ENCODE data around the gene AGPAT3. TPM values are rescaled to one million over a fixed set of nuclear protein-coding genes. Genes with fewer than 3 reads are reported as not detected.

The AGPAT3 gene
- total and polyA plus RNA-seq, 2 donors (not counting 1 experiment from before 2014, with no cell fraction given): 29.4 to 44.9 TPM

DNA sequence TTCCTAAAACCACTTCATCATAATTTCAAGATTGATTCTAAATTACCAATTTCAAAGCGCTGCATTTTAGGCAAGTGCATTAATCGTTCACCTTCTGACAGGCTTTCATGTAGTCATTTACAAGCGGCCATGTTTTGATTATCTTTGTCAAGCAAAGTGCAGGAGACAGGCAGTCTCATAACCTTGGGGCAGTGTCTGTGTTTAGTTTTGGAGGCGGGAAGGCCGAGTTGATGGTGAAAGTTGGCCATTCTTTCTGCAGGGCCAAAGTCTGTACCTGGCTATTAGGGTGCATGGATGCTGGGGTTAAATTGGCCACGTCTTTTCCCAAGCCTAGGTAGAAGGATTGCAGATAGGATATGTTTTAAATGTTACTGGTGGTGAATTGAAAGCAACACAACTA, 2.9 kb downstream of the AGPAT3 start:
- Histone ChIP-seq H3K9ac (ENCODE audit: insufficient read depth, low read length) (no peak overlapping the region), H3K27ac (ENCODE audit: insufficient read depth, low read length) (no peak overlapping the region), H3K27me3 (ENCODE audit: control insufficient read depth, insufficient read depth, low read length) (no peaks in the 10 kb centered on the region), H3K4me2 (ENCODE audit: extremely low read depth, insufficient read depth, low read length) (no peak overlapping the region), H3K4me3 (replicated peaks in 1 of 4; ENCODE audit: control extremely low read depth in 1 of 4, insufficient read depth in 1 of 4, low read depth in 3 of 4, low read length in 4 of 4) (no peak overlapping the region), H3K79me2 (ENCODE audit: control insufficient read depth, insufficient read depth, low read length) (peaks cover 50% of the 10 kb centered on the region), H3K36me3 (ENCODE audit: control insufficient read depth, insufficient read depth, low read length) (peaks cover 3% of the 10 kb centered on the region), H3K9me3 (ENCODE audit: control insufficient read depth, insufficient read depth, low read depth, low read length) (no peaks in the 10 kb centered on the region), H2AFZ (ENCODE audit: low read length) (no peak overlapping the region), H4K20me1 (ENCODE audit: control insufficient read depth, extremely low read depth, insufficient read depth, low read length) (no peaks in the 10 kb centered on the region), H3K4me1 (ENCODE audit: control insufficient read depth, extremely low read depth, insufficient read depth, low read length) (no peaks in the 10 kb centered on the region)
- DNase-seq (ENCODE audit: low read depth in 2 of 2): no peak
- no peak for TF ChIP-seq EZH2 (IDR thresholded peaks at IDR 0.05; ENCODE audit: low read length, missing control alignments)
- TF ChIP-seq, protein P1, sequence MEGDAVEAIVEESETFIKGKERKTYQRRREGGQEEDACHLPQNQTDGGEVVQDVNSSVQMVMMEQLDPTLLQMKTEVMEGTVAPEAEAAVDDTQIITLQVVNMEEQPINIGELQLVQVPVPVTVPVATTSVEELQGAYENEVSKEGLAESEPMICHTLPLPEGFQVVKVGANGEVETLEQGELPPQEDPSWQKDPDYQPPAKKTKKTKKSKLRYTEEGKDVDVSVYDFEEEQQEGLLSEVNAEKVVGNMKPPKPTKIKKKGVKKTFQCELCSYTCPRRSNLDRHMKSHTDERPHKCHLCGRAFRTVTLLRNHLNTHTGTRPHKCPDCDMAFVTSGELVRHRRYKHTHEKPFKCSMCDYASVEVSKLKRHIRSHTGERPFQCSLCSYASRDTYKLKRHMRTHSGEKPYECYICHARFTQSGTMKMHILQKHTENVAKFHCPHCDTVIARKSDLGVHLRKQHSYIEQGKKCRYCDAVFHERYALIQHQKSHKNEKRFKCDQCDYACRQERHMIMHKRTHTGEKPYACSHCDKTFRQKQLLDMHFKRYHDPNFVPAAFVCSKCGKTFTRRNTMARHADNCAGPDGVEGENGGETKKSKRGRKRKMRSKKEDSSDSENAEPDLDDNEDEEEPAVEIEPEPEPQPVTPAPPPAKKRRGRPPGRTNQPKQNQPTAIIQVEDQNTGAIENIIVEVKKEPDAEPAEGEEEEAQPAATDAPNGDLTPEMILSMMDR (conservative IDR thresholded peaks at IDR 0.05 in 1 of 2, IDR thresholded peaks at IDR 0.05 in 1 of 2; ENCODE audit: low read depth in 1 of 2, low read length in 2 of 2): no peak

DNA sequence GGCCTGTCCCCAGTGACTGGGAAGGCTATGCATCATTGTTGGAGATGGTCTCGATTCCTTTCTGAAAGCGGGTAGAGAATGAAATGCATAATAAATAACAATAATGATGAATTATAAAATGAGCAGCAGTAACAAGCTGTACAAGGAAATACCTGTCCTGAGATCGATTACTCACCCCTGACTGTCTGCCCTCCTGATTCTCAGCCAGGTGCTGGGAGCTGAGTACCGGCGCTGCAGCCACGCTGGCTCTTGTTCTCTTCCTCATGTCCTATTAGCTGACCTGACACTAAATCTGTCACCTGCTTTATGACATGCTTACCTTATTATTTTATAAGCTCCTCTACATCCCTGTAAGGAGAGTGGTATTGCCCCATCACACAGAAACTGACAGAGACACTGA, 3.4 kb downstream of the AGPAT3 start:
- H3K27me3 ChIP-seq (ENCODE audit: control insufficient read depth, insufficient read depth, low read length): no peaks in the 10 kb centered on the region
- no peak overlapping the region for H3K27ac ChIP-seq (ENCODE audit: insufficient read depth, low read length)
- H3K4me2 ChIP-seq (ENCODE audit: extremely low read depth, insufficient read depth, low read length): no peak overlapping the region
- H3K79me2 ChIP-seq (ENCODE audit: control insufficient read depth, insufficient read depth, low read length): peaks cover 50% of the 10 kb centered on the region
- no peak for DNase-seq (ENCODE audit: low read depth in 2 of 2)
- H3K9me3 ChIP-seq (ENCODE audit: control insufficient read depth, insufficient read depth, low read depth, low read length): no peaks in the 10 kb centered on the region
- H4K20me1 ChIP-seq (ENCODE audit: control insufficient read depth, extremely low read depth, insufficient read depth, low read length): no peaks in the 10 kb centered on the region
- peaks cover 3% of the 10 kb centered on the region for H3K36me3 ChIP-seq (ENCODE audit: control insufficient read depth, insufficient read depth, low read length)
- H3K4me1 ChIP-seq (ENCODE audit: control insufficient read depth, extremely low read depth, insufficient read depth, low read length): no peaks in the 10 kb centered on the region
- no peak overlapping the region for H3K4me3 ChIP-seq (replicated peaks in 1 of 4; ENCODE audit: control extremely low read depth in 1 of 4, insufficient read depth in 1 of 4, low read depth in 3 of 4, low read length in 4 of 4)
- TF ChIP-seq EZH2 (IDR thresholded peaks at IDR 0.05; ENCODE audit: low read length, missing control alignments): no peak
- TF ChIP-seq, protein P1 (conservative IDR thresholded peaks at IDR 0.05 in 1 of 2, IDR thresholded peaks at IDR 0.05 in 1 of 2; ENCODE audit: low read depth in 1 of 2, low read length in 2 of 2): no peak
- H2AFZ ChIP-seq (ENCODE audit: low read length): no peak overlapping the region
- H3K9ac ChIP-seq (ENCODE audit: insufficient read depth, low read length): no peak overlapping the region

DNA sequence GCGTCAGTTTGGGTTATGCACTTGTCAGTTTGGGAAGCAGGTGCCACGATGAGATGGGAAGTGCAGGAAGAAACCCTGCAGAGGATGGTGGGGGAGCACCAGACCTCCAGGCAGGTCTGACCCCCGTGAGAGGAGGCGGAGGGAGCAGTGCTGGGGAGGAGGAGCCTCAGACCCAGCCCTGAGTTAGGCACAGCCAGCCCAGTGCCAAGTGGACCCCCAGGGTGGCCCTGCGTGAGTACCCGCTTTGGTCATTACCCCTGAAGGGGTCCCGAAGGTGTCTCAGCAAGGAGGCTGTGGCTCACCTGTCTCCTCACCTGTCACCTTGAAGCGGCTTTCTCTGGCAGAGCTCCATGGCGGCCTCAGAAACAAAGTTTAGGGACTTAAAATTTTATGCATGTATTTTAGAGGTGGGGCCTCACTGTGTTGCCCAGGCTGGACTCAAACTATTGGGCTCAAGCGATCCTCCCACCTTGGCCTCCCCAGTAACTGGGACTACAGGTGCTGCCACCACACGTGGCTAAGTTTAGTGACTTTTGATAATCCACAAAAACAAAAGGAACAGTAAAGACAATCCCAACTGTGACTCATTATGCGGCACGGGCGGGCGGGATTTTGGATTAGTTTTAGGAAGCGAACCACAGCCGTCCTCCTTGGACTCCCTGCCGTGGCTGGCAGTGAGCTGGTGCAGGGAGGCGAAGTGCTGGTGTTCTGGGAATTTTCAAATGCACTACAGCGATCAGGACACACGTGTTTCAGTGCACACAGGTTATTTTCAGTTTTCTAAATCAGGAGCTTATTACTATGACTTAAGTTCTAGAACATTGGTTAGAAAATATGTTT, 4.7 kb downstream of the AGPAT3 start:
- H3K9ac ChIP-seq (ENCODE audit: insufficient read depth, low read length): no peak overlapping the region
- H2AFZ ChIP-seq (ENCODE audit: low read length): no peak overlapping the region
- TF ChIP-seq, protein P1 (conservative IDR thresholded peaks at IDR 0.05 in 1 of 2, IDR thresholded peaks at IDR 0.05 in 1 of 2; ENCODE audit: low read depth in 1 of 2, low read length in 2 of 2): no peak
- no peak for TF ChIP-seq EZH2 (IDR thresholded peaks at IDR 0.05; ENCODE audit: low read length, missing control alignments)
- H3K4me2 ChIP-seq (ENCODE audit: extremely low read depth, insufficient read depth, low read length): no peak overlapping the region
- no peaks in the 10 kb centered on the region for H3K4me1 ChIP-seq (ENCODE audit: control insufficient read depth, extremely low read depth, insufficient read depth, low read length)
- peaks cover 50% of the 10 kb centered on the region for H3K79me2 ChIP-seq (ENCODE audit: control insufficient read depth, insufficient read depth, low read length)
- no peaks in the 10 kb centered on the region for H3K9me3 ChIP-seq (ENCODE audit: control insufficient read depth, insufficient read depth, low read depth, low read length)
- no peaks in the 10 kb centered on the region for H4K20me1 ChIP-seq (ENCODE audit: control insufficient read depth, extremely low read depth, insufficient read depth, low read length)
- no peak overlapping the region for H3K4me3 ChIP-seq (replicated peaks in 1 of 4; ENCODE audit: control extremely low read depth in 1 of 4, insufficient read depth in 1 of 4, low read depth in 3 of 4, low read length in 4 of 4)
- no peak overlapping the region for H3K27ac ChIP-seq (ENCODE audit: insufficient read depth, low read length)
- H3K27me3 ChIP-seq (ENCODE audit: control insufficient read depth, insufficient read depth, low read length): no peaks in the 10 kb centered on the region
- DNase-seq (ENCODE audit: low read depth in 2 of 2): no peak
- H3K36me3 ChIP-seq (ENCODE audit: control insufficient read depth, insufficient read depth, low read length): peaks cover 3% of the 10 kb centered on the region
